Spleen (tissue), 11 donors: ENCODE measurements around the gene NPPA. TPM values are rescaled to one million over a fixed set of nuclear protein-coding genes. Genes with fewer than 3 reads are reported as not detected.

ENCODE experiments used
- DNase-seq: peaks from one replicate; pipeline ENCODE4 v3.0.0-alpha.2; 2020
- H3K27ac ChIP-seq, 8 donors: fragments of 200-600 bp; sonication (generic) in 7 of 8; 1 replicate in 4 of 8; 2 replicates in 4 of 8; pipeline versions ENCODE4 v1.5.0 to v1.8.0; 2016 to 2021; ENCODE audit warnings: inconsistent platforms in 4 of 8, mild to moderate bottlenecking in 4 of 8, moderate library complexity in 1 of 8
- H3K27me3 ChIP-seq, 7 donors: fragments of 200-600 bp; sonication (generic) in 6 of 7; replicated peaks in 1 of 7; 1 replicate in 4 of 7; 2 replicates in 3 of 7; pipeline versions ENCODE4 v1.5.0 to v1.8.0; 2016 to 2021; ENCODE audit warnings: inconsistent platforms in 3 of 7, mild to moderate bottlenecking in 1 of 7
- H3K36me3 ChIP-seq, 6 donors: fragments of 200-600 bp; sonication (generic) in 5 of 6; 1 replicate in 4 of 6; 2 replicates in 2 of 6; pipeline versions ENCODE4 v1.5.0 to v1.8.0; 2016 to 2021; ENCODE audit warnings: inconsistent platforms in 2 of 6
- H3K4me1 ChIP-seq, 6 donors: fragments of 200-600 bp; sonication (generic) in 5 of 6; 1 replicate in 3 of 6; 2 replicates in 3 of 6; pipeline versions ENCODE4 v1.5.0 to v1.8.0; 2016 to 2021; ENCODE audit warnings: inconsistent platforms in 3 of 6
- H3K4me3 ChIP-seq, 8 donors: fragments of 200-600 bp; sonication (generic) in 7 of 8; 1 replicate in 4 of 8; 2 replicates in 4 of 8; pipeline versions ENCODE4 v1.5.0 to v1.8.0; 2016 to 2021; ENCODE audit warnings: inconsistent platforms in 4 of 8, mild to moderate bottlenecking in 4 of 8, moderate library complexity in 2 of 8
- H3K9me3 ChIP-seq, 8 donors: fragments of 200-600 bp; sonication (generic) in 7 of 8; 1 replicate in 4 of 8; 2 replicates in 4 of 8; pipeline versions ENCODE4 v1.5.0 to v1.8.0; 2016 to 2021; ENCODE audit warnings: inconsistent platforms in 4 of 8
- CTCF ChIP-seq, 11 experiments: fragments of 200-600 bp in 7 of 11; fragments of 450-650 bp in 4 of 11; sonication (generic) in 4 of 11; IDR thresholded peaks in 8 of 11; conservative IDR thresholded peaks in 3 of 11; 1 replicate in 7 of 11; 2 replicates in 4 of 11; pipeline versions ENCODE4 v1.4.0 to v1.8.0; 2016 to 2021; ENCODE audit warnings: antibody characterized with exemption in 11 of 11, inconsistent platforms in 4 of 11, mild to moderate bottlenecking in 1 of 11
- POLR2A ChIP-seq, 3 donors: fragments of 450-650 bp; IDR thresholded peaks; one replicate each; pipeline ENCODE4 v1.5.1; 2017; ENCODE audit warnings: antibody characterized with exemption in 3 of 3, mild to moderate bottlenecking in 1 of 3
- POLR2AphosphoS5 ChIP-seq, 3 donors: sonication (generic); formaldehyde crosslinking; IDR thresholded peaks; one replicate each; pipeline ENCODE4 v1.5.1; 2017; ENCODE audit warnings: antibody characterized with exemption in 3 of 3
- WGBS, 5 donors: extraction: QIAGEN DNeasy Blood & Tissue Kit in 3 of 5; methylation state at CpG; one replicate each; pipeline versions ENCODE4 v1.1.5 to v1.1.7; 2013 to 2018; 5-methylcytosine and 5-hydroxymethylcytosine counted together
- intact Hi-C: fragments of 100-400 bp; cut with DNase I; formaldehyde crosslinking; loops from one replicate; pipeline ENCODE4 v1.15.0; 2023; ENCODE audit warnings: low total_unique reads
- polyA plus RNA-seq, 3 donors: library from polyadenylated mRNA; stranded (reverse); fragments of 200-250 nt; gene quantifications; one replicate each; pipeline ENCODE4 v1.2.1, GENCODE V29; 2013
- total RNA-seq, 7 donors: library from RNA; depleted of rRNA in 3 of 7; stranded (reverse); fragments of >200 nt in 3 of 7; fragmentation: NEBNext Ultra II Directional in 4 of 7; extraction: Animal tissue kit (Norgen Biotek cat#: 25700) in 4 of 7; gene quantifications; one replicate each; pipeline versions ENCODE4 v1.1.0 to v1.2.1, GENCODE V29; 2016 to 2021
- donor health status: healthy with polysubstance abuse.
- donor health status: DM: no; HTN: no; CAD: no; lungs with moderate emphysema.
- donor health status: DM: no; HTN: no; CAD: no.
- donor health status: Bipolar disorder and iron deficiency.
- donor health status: healthy.
- donor health status: DM: no; HTN: no; CAD: no.
- donor health status: DM: yes; HTN: yes; CAD: no.

The NPPA gene
- total and polyA plus RNA-seq, 10 donors, result 0.22 to 2.9 (median 1.4) TPM; not detected in 6

- Histone ChIP-seq H3K27ac (no peak overlapping the region), H3K4me3 (no peak overlapping the region), H3K4me1 (peaks cover 0 to 21% (median 4%) of the 10 kb centered on the region in 6 donors), H3K27me3 (no peaks in the 10 kb centered on the region), H3K9me3 (no peaks in the 10 kb centered on the region), H3K36me3 (no peaks in the 10 kb centered on the region)
- 55 to 72% (median 67%) methylated on average over 1 to 3 of the region's 3 CpGs for WGBS, 5 donors
- TF ChIP-seq POLR2AphosphoS5 (IDR thresholded peaks at IDR 0.05), result no peak
- no peak for TF ChIP-seq CTCF (IDR thresholded peaks at IDR 0.05 in 8 of 11, conservative IDR thresholded peaks at IDR 0.05 in 3 of 11)
- no peak for TF ChIP-seq POLR2A (IDR thresholded peaks at IDR 0.05)
- no peak for DNase-seq
- intact Hi-C loops, result no loop called here
Measured at GRCh38 chr1:11888877-11889208, 41.3 kb upstream of the NPPA start.

- WGBS, 5 donors, result 80 to 88% (median 84%) methylated on average over 15 of the region's 15 CpGs
- no peak for TF ChIP-seq CTCF (IDR thresholded peaks at IDR 0.05 in 8 of 11, conservative IDR thresholded peaks at IDR 0.05 in 3 of 11)
- H3K27ac ChIP-seq, result no peak overlapping the region
- DNase-seq, result no peak
- peaks cover 0 to 19% (median 6%) of the 10 kb centered on the region in 6 donors for H3K4me1 ChIP-seq
- peaks cover 0 to 3% (median 0%) of the 10 kb centered on the region in 7 donors for H3K27me3 ChIP-seq
- H3K4me3 ChIP-seq, result no peak overlapping the region
- no peaks in the 10 kb centered on the region for H3K36me3 ChIP-seq
- intact Hi-C loops, result no loop called here
- H3K9me3 ChIP-seq, result no peaks in the 10 kb centered on the region
Measured at GRCh38 chr1:11888206-11888876, 40.8 kb upstream of the NPPA start.

GRCh38 chr1:11887666-11888007, 40.1 kb upstream of the NPPA start:
- WGBS, 5 donors, result 76 to 90% (median 78%) methylated on average over 6 to 7 of the region's 7 CpGs
- TF ChIP-seq CTCF (IDR thresholded peaks at IDR 0.05 in 8 of 11, conservative IDR thresholded peaks at IDR 0.05 in 3 of 11) (no peak), POLR2AphosphoS5 (IDR thresholded peaks at IDR 0.05) (no peak), POLR2A (IDR thresholded peaks at IDR 0.05) (no peak)
- no peak overlapping the region for H3K4me3 ChIP-seq
- no peak for DNase-seq
- H3K36me3 ChIP-seq, result no peaks in the 10 kb centered on the region
- intact Hi-C loops, result no loop called here
- H3K27me3 ChIP-seq, result peaks cover 0 to 9% (median 0%) of the 10 kb centered on the region in 7 donors
- H3K4me1 ChIP-seq, result peaks cover 0 to 24% (median 11%) of the 10 kb centered on the region in 6 donors
- no peaks in the 10 kb centered on the region for H3K9me3 ChIP-seq
- peak overlapping the region in 1 of 8 donors; percentile 13 for H3K27ac ChIP-seq

GRCh38 chr1:11886986-11887665, 39.5 kb upstream of the NPPA start:
- no peak for DNase-seq
- H3K4me1 ChIP-seq, result peaks cover 0 to 29% (median 12%) of the 10 kb centered on the region in 6 donors
- 65 to 92% (median 72%) methylated on average over 14 to 19 of the region's 19 CpGs for WGBS, 5 donors
- peak overlapping the region in 2 of 8 donors; percentile 31 to 38 for H3K27ac ChIP-seq
- H3K27me3 ChIP-seq, result peaks cover 0 to 10% (median 0%) of the 10 kb centered on the region in 7 donors
- no peaks in the 10 kb centered on the region for H3K36me3 ChIP-seq
- intact Hi-C loops, result no loop called here
- no peak overlapping the region for H3K4me3 ChIP-seq
- no peaks in the 10 kb centered on the region for H3K9me3 ChIP-seq
- TF ChIP-seq CTCF (IDR thresholded peaks at IDR 0.05 in 8 of 11, conservative IDR thresholded peaks at IDR 0.05 in 3 of 11) (no peak), POLR2A (IDR thresholded peaks at IDR 0.05) (no peak), POLR2AphosphoS5 (IDR thresholded peaks at IDR 0.05) (peak; percentile 35 to 71 (median 71))
